ENCODE measurements around the gene DNMT3A.

The DNMT3A gene

GRCh38 chr2:25238920-25239319, 102.8 kb downstream of the DNMT3A start:
- no peak for DNase-seq (ENCODE audit: low read depth)
- no peak overlapping the region for H3K4me3 ChIP-seq (ENCODE audit: low read length)
- no peak for TF ChIP-seq CTCF (conservative IDR thresholded peaks at IDR 0.05; ENCODE audit: low read length)

DNA sequence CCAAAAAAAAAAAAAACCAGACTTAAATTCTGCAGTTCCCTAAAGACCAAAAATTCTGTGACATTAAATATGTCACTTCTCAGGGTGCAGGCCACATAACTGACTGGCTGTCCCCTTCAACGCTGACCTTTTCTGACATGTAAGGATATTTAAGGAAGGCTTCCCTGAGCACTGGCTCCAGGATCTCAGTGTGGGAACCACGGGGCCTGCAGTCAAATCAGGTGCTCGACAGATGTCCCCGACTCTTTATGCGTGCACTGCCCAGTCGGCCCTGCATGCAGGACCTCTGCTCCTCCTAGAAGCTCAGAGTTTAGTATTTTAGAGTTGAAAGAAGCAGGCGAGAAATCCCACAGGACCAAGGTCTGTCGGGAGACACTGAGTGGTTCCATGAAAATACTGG, 104.0 kb downstream of the DNMT3A start:
- H3K4me3 ChIP-seq (ENCODE audit: low read length) = no peak overlapping the region
- TF ChIP-seq CTCF (conservative IDR thresholded peaks at IDR 0.05; ENCODE audit: low read length) = no peak
- no peak for DNase-seq (ENCODE audit: low read depth)

DNA sequence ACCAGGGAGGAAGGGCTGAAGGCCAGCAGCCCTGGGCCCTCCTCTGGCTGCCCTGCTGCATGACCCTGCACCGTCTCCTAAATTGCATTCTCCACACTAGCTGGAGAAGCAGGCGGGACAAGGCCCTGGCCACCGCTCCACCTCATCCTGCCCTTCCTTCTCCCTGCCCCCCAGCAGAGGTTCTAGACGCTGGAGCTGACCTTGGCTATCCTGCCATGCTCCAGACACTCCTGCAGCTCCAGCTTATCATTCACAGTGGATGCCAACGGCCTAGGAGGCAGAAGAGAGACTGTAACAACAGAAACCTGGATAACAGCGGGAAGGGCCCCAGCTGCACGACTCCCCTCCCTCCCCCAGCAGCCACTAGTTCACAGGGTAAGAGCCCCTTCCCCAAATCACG, 105.0 kb downstream of the DNMT3A start:
- no peak for TF ChIP-seq CTCF (conservative IDR thresholded peaks at IDR 0.05; ENCODE audit: low read length)
- H3K4me3 ChIP-seq (ENCODE audit: low read length) = no peak overlapping the region
- no peak for DNase-seq (ENCODE audit: low read depth)

- no peak for DNase-seq (ENCODE audit: low read depth)
- no peak for TF ChIP-seq CTCF (conservative IDR thresholded peaks at IDR 0.05; ENCODE audit: low read length)
- no peak overlapping the region for H3K4me3 ChIP-seq (ENCODE audit: low read length)
These were observed 107.0 kb downstream of the DNMT3A start for GRCh38 chr2:25234738-25235137.

DNA sequence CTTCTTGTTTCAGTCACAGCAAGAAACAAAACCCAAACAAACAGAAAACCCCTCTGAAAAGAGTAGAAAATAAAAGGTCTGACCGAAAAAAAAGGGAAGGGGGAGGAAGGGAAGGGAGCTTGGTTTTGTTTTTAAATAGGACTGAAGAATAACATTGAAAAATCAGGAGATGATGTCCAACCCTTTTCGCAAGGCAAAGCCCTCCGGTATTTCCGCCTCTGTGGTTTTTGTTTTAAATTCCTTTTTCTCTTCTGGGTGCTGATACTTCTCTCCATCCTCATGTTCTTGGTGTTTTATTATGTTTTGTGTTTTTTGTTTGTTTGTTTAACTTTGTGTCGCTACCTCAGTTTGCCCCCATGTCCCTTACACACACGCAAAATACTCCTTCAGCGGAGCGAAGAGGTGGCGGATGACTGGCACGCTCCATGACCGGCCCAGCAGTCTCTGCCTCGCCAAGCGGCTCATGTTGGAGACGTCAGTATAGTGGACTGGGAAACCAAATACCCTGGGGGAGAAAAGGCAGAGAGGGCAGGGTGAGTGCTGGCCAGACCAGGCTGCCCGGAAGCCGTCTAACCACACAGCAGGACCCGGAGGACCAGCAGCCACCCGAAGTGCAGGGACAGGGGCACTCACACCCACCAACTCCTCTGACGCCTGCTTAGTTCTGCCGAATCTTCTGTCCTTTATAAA, 107.7 kb downstream of the DNMT3A start:
- no peak for TF ChIP-seq CTCF (conservative IDR thresholded peaks at IDR 0.05; ENCODE audit: low read length)
- H3K4me3 ChIP-seq (ENCODE audit: low read length) = no peak overlapping the region
- no peak for DNase-seq (ENCODE audit: low read depth)

GRCh38 chr2:25232248-25232825, 109.4 kb downstream of the DNMT3A start:
- TF ChIP-seq CTCF (conservative IDR thresholded peaks at IDR 0.05; ENCODE audit: low read length) = no peak
- no peak for DNase-seq (ENCODE audit: low read depth)

GRCh38 chr2:25230948-25231311, 110.8 kb downstream of the DNMT3A start:
- DNase-seq (ENCODE audit: low read depth) = no peak
- no peak overlapping the region for H3K4me3 ChIP-seq (ENCODE audit: low read length)
- no peak for TF ChIP-seq CTCF (conservative IDR thresholded peaks at IDR 0.05; ENCODE audit: low read length)

More at GRCh38 chr2:25232248-25232825, 109.4 kb downstream of the DNMT3A start:
- no peak overlapping the region for H3K4me3 ChIP-seq (ENCODE audit: low read length)
